Hepatocyte (in vitro differentiated cells): ENCODE results near the gene MAGI1.

Experiments
- CTCF ChIP-seq: fragments of 200-600 bp; sonication (generic); IDR thresholded peaks from 2 replicates; pipeline ENCODE4 v1.5.1; 2016; ENCODE audit warnings: antibody characterized with exemption, mild to moderate bottlenecking; ENCODE audit not compliant: poor library complexity
- EZH2 ChIP-seq: fragments of 200-600 bp; sonication (generic); IDR thresholded peaks from 2 replicates; pipeline ENCODE4 v1.6.1; 2016; ENCODE audit warnings: antibody characterized with exemption, mild to moderate bottlenecking, borderline replicate concordance
- EZH2phosphoT487 ChIP-seq: fragments of 200-600 bp; sonication (generic); IDR thresholded peaks from one replicate; pipeline ENCODE4 v1.6.1; 2018; ENCODE audit warnings: antibody characterized with exemption, mild to moderate bottlenecking, low read depth, moderate library complexity; ENCODE audit not compliant: unreplicated experiment, severe bottlenecking

- TF ChIP-seq EZH2phosphoT487 (no peak), CTCF (no peak), EZH2 (no peak)
Observed at GRCh38 chr3:66018057-66019033, 20.4 kb downstream of the MAGI1 start.
